Fibroblast of skin of abdomen (primary cell): ENCODE measurements around the gene SPATA20.

ENCODE experiments used
- DNase-seq: peaks from one replicate; pipeline ENCODE4 v3.0.0-alpha.2; 2013

Gene SPATA20

DNA sequence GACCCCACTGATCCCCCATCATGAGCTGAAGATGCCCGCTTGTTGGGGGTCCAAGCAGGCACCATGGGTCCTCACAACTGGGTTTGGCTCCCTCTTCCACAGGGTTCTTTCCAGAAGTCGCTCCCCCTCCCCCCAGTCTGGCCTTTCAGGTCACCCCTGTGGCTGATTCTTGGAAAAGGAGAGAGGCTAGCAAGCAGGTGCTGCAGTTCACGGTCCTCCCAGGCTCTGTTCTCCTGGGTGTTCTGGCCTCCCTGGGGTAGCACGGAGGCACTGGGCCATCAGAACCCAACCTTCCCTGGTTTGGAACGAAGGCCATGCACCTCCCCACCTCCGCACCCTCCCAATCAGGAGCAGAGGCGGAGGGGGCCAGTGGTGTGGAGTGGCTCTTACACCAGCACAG lies 32.4 kb downstream of the SPATA20 start:
- DNase-seq = no peak

DNA sequence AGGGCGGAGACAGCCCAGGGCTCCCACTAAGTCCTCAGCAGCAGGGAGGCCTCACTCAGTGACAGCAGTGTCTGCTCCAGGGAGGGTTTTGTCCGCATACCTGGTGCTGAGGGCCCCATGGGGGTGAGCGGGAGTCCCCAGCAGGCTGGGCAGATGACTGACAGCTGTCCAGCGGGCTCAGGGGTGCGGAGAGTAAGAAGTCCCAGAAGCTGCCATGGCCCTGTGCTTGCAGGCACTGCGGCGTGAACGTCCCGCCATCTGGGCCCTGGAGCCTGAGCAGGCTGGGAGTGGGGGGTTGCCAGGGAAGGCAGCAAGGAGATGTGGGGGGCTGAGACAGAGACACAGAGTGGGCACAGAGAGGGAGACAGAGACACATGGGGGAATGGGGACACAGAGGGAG lies 33.7 kb downstream of the SPATA20 start:
- DNase-seq = no peak

DNA sequence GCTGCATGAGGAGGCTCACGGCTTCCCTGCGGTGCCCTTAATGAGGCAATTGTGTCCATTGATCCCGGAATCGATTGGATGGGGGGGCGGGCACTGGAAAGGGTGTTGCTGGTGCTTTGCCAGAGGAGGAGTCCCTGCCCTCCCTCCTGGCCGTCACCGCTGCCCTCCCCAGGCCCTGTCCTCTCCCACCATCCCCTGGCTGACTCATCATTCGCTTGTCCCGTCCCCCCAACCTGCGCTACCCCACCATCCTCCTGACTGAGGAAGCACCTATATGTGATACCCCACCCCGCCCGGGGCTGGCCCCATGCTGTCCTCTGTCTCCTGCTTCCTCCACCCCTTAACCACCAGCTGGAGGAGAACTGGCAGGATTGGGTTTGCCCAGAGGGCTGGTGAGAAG lies 34.3 kb downstream of the SPATA20 start:
- DNase-seq = no peak

DNA sequence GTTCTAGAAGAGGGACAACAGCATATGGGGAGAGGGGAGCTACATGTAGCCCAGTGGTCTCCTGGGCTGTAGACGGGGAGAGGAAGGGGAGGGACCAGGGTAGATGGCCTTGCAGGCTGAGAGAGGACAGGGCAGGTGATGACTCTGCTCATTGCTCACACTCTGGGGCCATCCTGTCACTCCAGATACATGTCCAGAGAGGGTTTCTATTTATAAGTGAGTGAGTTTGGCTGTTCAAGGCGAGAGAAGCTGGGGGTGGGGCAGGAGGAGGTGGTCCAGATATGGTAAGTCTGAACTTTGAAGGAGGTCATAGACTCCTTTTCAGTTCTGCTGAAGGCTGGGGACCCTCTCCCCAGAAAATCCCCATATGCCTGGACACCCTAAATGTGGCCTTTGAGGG lies 35.8 kb downstream of the SPATA20 start:
- DNase-seq = no peak

DNA sequence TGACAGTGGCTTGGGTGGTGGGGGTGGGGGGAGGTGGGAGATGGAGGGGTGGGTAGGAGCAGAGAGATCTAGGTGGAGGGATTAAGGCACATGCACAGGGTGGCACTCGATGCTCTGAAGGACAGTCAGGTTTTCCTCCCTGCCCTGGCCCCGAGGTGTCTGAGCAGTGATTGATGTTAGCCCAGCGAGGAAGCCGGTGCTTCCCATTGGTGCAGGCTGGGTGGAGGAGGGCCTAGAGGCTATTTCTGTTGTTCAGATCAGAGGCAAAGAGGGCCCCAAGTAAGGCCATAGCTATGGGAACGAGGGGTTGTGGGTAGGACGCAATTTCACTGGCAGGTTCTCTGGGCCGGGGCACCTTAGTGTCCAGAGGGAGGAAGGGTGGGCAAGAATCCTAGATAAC lies 36.7 kb downstream of the SPATA20 start:
- no peak for DNase-seq

GRCh38 chr17:50584116-50584515 lies 37.1 kb downstream of the SPATA20 start:
- no peak for DNase-seq

DNA sequence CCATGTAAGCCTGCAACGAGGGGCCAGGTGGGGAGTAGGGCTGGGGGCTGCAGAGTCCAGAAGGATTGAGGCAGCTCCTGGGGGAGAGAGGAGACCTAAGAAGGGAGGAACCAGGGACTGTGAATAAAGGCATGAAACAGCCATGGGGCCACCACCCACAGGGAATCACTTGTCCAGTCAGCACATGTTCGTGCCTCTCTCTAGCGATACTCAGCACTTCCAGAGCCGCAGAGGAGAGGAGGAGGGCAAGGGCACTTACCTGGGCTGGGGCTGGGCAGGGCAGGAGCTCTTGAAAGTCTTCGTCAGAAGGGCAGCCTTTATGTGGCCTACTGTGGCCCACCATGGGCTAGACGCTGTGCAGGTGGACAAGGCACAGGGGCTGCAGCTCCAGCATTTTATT lies 37.8 kb downstream of the SPATA20 start:
- no peak for DNase-seq

DNA sequence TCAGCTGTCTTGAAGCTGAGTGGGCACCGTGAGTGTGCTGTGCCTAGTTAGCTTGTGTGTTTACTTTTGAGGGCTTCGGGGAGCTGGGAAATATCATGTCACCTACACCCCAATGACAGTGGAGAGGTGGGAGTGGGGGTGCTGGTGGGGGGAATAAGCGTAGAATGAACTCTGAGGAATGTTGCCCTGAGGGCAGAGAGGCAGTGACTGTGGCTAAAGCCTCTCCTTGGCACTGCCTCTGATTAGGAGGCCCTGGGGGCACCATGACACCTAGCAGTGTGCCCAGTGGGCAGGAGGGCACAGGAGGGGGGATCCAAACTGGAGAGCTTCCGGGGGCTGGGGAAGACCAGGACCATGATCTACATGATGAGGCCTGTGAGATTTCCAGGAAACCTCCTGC lies 38.4 kb downstream of the SPATA20 start:
- no peak for DNase-seq

DNA sequence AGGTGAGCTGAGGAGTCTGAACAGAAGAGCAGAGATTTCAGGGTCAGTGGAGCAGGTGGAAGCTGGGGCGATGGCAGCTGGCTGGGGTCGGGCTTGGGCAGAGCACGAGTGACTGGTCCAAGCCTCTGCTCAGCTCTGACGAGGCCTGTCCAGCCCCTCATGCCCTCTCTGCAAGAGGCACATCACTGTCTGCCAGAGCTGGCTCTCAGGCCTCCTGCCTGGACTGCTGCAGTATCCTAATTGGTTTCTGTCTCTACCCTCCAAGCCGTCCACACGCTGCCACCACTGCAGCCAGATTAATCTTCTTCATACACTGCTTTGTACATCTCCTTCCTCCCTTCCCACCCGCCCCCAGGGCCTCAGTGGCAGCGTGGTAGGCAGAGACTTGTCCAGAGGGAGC lies 38.9 kb downstream of the SPATA20 start:
- no peak for DNase-seq

- no peak for DNase-seq
Measured at GRCh38 chr17:50586421-50587247, 39.7 kb downstream of the SPATA20 start.

DNA sequence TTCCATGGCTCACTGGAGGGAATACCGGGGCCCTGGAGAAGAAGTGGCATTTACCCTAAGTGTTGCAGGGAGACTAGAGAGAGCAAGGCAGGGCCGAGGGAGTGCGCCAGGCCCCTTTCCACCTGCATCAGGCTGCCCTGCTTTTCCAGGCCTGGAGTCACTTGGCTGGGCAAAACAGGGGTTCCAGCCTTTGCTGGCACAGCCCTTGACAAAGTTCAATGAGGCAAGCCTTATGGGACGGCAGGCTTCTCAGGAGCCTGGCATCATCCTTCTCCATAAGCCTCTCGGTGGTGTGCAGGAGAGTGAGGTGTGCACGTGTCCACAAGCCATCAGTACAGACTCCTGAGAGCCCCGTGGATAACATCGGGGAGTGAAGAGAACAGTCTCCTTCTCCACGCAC lies 40.6 kb downstream of the SPATA20 start:
- DNase-seq = no peak

- DNase-seq = no peak
Measured at GRCh38 chr17:50588391-50589049, 41.5 kb downstream of the SPATA20 start.

DNA sequence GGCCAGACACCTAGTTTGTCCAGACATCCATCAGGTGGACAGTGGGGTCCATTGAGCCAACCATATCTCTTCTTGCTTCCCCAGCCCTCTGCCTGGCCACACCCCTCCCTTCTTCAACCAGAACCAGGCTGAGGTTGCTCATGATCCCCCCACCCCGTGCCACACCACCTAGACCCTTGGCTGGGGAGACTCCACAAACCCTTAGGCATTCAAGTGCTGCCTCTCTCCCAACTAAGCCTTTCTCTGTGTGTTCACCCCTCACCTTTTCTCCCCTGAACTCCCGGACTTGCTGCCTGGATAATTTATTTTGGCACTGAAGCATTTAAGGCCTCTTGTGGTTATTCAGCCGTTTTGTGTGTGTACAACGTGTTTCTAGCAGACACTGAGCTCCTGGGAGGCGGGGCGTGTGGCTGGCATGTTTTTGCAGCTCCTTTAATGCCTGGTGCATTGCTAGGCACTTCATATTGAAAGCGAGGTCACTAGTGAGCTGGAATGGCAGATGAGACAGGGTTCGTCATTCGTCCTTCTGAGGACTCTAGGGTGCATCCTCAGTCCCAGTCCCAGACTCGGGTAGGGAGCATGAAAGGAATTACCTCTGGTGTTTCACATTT lies 42.2 kb downstream of the SPATA20 start:
- no peak for DNase-seq

DNA sequence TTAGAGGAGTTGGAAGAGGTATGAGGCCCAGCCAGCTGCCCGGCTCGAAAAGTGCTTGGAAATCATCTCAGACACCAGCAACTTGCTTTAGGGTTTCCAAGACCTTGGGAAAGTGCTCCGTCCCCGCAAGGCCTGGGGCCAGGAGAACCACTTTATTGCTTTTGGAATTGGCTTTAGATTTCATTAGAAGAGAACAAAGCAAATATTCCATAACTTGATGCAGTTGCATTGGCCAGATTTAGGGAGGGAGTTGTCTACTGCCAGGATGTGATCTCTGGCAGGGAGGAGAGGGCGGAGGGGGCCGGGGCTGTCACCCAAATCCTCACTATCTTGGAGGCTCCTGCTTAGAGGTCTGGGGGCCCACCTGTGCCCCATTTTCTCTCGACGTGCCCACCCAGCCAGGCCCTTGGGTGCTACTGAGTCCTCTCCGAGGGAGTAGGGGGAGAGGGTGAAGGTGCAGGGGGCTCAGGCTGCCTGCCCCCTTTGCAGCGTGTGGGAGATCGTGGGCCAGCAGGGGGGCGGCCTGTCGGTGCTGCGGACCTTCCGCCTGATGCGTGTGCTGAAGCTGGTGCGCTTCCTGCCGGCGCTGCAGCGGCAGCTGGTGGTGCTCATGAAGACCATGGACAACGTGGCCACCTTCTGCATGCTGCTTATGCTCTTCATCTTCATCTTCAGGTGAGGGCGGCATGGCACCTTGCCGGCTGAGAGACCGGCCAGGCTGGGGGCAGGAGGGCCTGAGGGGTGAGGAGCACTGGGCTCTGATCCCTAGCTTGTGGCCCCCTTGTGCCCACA lies 44.2 kb downstream of the SPATA20 start:
- DNase-seq = no peak

DNA sequence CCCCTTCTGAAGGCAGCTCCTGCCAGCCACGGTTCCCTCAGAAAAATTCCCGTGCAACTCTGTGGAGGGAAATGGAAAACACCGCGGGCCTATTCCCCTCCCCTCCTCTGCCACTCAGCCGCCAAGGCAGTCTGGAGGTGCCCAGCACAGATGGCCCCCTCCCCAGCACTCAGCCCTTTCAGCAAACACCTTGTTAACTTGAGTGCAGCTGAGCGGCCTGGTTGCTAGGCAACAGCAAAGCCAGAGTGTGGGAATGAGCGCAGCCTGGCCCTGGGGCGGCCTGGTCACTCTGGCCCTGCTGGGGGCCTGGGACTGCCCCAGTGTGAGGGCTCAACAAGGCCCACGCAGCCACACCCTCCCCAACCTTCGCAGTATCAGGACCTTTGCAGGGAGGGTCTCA lies 46.3 kb downstream of the SPATA20 start:
- no peak for DNase-seq

GRCh38 chr17:50594128-50594823 lies 47.3 kb downstream of the SPATA20 start:
- DNase-seq = no peak

DNA sequence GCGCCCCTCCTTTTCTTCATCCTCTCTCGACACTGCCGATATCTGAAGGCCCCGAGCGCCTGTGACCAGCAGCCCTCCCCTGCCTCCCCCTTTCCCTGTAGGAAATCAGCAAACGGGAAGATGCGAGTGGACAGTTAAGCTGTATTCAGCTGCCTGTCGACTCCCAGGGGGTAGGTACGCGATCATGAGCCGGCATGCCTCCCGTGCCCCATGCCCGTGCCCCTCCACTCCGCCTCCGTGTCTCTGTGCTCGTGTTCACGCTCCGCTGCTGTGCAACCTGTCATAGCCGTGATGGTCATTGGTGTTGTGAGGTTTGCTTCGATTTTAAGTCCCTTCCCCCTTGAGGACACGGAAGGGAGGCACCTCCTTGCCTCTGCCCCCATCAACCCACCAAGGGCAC lies 47.9 kb downstream of the SPATA20 start:
- DNase-seq = no peak

- no peak for DNase-seq
Measured at GRCh38 chr17:50596191-50597037, 49.4 kb downstream of the SPATA20 start.

GRCh38 chr17:50598487-50598886 lies 51.5 kb downstream of the SPATA20 start:
- no peak for DNase-seq

- no peak for DNase-seq
Measured at GRCh38 chr17:50599606-50600005, 52.6 kb downstream of the SPATA20 start.

DNA sequence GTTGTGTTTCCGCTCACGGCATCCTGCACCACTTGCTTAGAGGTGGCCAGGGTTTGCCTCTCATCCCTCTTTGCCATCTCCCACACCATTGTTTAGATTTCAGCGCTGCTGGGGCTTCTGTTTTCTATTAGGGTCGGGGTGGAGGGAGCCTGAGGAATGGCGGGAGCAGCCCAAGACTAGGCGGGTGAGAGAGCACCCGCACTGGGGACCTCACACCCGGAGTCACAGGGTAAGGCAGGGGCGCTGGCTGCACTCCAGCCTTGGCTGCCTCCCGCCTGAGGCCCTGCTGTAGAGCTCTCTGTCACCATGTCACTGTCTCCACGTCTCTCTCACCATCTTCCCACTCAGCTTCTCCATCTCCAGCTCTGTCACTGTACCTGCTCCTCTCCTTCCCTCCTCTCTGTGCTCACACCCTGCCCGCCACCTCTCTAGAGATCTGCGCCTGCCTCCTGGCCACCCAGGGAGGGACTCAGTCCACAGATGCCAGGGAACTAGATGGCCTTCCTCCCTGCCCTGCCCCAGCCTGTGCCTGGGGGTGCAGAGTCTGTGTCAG lies 54.9 kb downstream of the SPATA20 start:
- DNase-seq = no peak
